ENCODE measurements around the gene FIGN.

Gene FIGN

DNA sequence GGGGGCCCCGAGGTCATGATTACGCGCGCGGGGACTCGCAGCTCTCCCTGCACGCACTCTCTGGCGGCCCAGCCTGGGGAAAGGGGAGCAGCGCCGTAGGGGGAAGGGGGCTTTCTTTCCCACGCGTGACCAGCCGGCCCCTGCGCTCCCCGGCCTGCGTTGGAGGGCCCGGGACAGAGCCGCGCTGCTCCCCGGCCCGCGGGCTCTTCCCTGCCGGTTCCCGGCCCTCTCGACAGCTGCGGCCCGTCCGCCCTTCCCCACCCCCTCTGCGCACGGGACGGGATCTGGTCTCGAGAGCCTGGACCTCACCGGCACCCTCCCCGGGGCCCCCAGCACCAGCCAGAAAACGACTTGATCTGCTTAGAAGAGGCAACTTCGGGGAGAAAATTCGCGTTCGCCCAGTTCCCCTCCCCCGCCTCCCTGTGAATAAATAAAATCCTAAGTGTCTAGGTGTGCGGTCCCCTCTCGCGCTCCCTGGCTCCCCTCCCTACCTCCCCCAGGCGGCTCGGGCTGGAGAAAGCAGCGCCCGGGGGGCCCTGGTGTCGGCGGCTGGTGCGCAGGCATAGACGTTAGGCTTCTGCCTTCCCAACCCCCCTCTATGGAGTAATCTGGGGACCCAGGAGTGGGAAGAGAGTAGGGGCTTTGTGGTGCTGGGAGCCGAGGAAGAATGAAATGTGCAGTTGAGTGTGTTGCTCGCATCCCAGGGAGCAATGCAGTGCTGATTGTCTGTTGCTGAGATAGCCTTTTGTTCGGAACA lies 803 bp upstream of the FIGN start:
- no peak for DNase-seq (ENCODE audit: low read depth)

DNA sequence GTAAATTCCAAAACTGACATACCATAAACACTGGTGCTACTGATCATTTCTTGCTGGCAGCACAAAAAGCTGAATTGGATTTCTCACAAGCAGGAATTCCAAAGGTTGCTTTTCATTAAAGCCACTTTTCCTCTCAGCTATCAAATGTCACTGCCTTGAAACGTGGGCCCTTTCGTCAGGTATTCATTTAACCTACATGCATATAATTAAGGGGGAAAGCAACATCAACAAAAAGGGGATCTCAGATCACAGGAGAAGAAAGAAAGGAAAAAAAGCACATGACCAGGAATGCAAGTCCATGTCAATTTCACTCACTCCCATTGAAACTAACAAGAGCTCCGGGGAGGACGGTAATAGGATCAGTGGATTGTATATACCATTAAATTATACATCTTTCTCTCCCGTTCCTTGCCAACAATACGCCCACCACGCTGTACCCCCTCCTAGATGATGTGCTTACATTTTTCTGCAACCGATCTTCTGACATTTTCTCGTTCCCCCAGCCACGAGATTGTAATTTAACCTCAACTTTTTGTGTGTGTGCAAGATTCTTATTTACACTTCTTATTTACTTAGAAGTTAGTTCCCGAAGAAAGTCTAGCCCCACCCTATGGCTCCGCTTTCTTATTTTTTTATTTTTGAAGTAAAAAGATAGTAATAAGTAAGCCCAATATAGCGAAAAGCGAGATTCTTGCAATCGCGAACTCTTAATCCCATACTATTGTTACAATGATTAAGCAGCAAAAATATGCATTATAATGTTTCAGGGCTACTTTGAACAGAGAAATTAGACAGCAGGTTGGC lies 725 bp downstream of the FIGN start:
- DNase-seq (ENCODE audit: low read depth) = no peak

DNA sequence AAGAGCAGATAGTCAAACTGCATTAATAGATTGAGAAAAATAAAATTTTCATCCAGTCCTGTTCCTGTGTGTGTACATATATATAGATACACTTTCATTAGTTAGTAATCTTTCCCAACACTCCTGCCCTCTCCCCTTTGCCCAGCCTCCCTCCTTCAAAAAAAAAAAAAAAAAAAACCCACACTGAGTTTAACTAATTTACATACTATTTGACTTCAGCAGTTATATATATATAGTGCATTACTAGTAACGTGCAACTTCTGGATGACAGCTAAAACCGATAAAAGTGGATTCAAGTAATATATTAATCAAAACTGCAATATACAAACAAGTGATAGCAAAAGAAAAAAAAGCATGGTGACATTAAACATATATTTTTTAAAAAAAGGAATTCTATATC lies 1.4 kb downstream of the FIGN start:
- no peak for DNase-seq (ENCODE audit: low read depth)

DNA sequence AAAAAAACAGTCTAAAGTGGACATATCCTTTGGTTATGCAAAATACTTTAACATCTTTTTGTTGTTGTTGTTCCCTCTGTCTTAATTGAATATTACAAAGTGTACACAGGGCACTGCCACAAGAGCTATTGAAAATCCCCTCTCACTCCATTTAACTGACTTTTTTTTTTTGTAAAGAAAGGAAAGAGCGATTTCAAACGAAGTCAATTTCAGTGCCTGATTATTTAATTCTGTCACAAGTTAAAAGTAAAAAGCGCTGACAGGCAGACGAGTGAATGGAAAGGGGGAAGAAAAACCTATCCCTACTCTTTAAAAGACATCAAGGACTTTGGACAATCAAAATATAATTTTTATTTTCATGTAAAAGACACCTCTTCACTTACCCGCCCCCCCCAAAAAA lies 1.9 kb downstream of the FIGN start:
- DNase-seq (ENCODE audit: low read depth) = no peak

DNA sequence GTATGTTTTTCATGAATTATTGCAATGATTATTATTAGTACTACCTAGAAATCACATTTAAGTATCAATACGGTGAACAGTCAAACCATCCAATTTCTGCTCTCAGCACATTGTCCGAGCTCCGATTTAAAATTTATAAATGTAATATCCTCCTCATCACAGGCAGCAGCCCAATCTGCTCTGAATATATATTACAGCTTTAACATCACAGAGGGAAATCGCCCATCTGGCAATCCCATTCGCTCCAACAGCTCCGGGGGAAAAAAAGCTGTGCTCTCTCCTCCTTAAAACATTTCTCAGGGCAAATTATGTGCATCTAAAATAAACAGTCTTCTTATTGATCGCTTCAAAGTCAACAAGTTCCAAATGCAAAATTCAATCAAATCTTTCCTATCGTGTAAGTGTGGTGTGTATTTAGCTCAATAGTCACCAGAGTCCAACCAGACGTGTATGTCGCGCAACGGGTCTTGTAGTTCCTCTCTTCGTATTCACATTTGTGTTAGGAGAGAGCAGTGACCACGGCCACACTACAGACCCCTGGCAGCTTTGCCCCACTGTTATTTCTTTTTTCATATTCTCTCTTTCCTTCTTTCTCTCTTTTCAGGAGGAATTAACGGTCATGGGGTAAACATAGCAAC lies 2.4 kb downstream of the FIGN start:
- DNase-seq (ENCODE audit: low read depth) = no peak

DNA sequence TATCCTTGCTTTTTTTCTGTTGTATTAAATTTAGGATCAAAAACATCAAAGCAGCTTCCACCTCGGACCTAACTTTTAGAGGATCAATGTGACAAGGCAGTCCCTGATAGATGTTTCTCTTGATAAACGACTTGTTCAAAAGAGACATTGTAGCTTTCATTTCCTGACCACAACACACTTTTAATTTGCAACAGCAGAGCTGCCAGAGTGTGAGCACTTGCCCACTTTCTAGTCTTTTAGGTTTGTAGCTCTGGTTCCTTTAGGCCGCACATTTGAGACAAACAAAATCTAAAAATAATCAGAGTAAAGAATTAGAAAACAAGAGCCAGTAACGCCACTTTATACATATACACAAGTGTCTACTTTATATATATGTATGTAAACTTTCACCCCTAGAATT lies 3.1 kb downstream of the FIGN start:
- no peak for DNase-seq (ENCODE audit: low read depth)

DNA sequence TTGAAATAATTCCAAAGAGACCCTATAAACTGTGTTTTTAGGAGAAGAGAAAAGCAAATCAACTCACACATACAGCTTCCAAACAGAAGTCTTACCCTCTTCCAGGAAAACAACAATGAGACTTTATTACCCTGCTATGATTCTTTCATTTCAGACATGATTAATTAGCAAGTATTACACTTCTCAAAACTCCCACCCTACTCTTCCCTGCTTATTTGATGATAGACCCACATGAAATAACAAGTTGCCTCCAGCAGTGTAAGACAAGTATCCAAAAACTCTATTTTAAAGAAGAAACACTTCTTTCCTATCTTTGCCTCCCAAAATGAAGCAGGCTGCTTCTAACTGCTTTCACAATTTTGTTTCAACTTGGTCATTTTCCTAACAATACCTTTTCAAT lies 4.1 kb downstream of the FIGN start:
- DNase-seq (ENCODE audit: low read depth) = no peak

DNA sequence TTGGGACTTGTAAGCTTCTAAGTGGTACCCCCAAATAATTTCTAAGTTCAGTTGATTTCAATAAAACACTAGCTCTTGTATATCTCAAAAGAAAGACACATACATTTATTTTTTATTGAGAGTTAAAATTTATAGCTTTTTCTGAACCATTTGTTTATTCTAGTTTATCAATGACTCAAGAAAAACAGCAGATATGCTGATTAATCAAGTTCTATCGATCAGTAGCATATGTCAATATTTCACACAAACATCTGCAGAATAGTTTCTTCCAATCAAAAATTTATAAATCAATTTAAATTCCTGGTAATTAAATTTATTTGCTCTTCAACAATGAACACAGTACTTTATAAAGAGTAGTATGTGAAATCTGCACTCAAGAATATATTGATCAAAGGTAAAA lies 5.3 kb downstream of the FIGN start:
- no peak for DNase-seq (ENCODE audit: low read depth)

DNA sequence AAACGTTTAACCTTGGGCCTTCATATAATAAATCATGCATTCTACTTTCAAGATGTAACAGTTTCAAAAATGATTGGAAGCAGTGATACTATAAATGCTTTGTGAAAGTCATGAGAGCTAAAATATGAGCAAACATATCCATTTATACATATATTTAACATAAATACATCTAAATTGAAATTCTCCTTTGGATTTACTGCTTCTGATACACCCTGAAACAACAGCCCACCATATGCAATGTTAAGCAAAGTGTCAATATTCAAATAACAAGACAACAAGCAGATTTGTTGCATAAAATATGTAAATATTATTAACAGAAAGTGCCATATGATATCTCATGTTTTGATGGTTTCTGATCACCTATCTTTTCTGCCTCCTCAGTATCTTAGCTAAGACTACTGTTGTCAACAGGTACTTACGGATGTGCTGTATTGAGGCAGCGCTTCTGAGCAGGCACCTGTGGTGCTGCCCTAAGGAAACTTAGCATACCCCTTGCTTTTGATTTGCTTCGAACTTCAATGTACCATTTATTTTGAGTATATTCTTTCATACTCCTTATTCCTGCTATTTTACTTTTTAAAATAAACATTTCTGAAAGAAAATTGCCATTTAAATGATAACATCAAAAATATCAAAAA lies 6.1 kb downstream of the FIGN start:
- no peak for DNase-seq (ENCODE audit: low read depth)

DNA sequence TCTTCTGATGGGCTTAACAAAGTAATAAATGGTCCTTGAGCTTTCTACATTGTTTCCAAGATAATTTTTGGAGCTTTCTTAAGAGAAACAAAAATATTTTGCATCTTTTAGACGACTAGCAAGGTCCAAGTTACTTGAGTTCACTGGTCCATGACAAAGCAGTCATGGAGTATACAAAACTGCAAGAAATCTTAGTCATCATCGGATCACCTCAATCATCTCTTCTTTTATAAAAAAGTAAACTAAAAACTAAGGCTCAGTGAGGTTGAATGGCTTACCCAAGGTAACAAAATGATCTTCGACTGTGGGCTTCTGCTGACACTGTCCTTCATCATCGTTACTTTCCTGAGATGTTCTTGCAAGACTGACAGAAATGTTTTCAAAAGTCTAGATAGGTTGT lies 11.9 kb downstream of the FIGN start:
- DNase-seq (ENCODE audit: low read depth) = no peak

DNA sequence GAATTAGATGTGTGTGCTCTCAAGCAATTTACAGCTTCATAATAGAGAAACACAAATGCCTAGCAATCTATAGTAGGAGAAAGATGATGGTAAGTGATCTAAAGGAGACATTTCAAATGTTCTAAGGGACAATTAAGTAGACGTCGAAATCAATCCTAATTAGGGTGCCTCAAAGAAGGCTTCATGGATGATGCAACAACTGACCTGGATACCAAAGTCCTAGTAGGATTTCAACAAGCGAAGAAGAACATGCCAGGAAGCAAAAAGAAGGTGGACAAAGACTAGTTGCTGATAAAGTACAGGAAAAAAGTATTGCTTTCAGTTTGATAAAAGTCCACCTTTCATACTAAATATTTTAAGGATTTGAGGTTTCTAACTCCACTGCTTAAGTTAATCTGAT lies 12.5 kb downstream of the FIGN start:
- no peak for DNase-seq (ENCODE audit: low read depth)

DNA sequence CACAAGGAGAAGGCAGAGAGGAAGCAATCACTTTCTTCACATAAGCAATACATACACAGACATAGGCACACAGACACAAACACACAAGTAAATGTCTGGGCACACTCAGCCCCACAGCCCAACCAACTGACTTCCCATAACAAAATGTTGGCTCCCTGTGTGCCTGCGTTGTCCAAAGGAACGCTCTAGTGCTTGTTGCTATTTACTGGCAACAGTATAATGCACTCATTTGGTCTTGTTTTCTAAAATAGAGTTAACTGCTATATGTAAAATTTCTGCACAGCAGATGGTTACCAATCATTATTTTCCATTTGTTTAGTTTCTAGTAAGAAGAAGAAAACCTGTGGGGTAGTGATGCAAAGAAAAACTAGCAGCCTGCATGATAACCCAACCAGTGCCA lies 16.5 kb downstream of the FIGN start:
- no peak for DNase-seq (ENCODE audit: low read depth)

DNA sequence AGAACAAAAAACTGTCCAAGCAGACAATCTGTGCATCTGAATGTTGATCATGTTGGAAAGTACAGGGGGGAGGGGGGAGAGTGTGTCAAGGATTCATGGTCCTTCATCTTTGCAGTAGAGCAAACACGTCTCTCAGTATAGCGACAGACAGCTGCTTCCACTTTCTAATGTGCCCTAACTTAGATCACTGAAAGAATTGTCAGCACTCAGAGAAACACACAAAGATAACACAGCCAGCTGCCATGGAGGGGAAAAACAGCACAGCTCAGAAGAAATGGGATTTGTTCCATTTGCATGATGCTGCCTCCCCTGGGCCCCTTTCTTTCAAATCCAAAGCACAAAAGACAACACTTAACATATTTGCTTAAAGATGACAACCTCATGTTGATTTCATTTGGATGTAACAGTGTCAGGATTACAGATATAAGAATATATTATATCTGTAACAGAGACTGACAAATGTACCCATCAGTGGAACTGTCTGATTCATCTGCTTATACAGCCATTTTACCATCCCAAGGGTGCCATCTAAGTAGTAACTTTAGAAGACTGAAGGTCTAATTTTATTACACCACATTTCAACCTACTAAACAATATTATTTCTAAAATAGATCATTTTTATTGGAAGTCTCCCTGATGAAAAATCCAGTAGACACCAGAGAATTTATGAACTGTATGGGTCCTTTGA lies 17.7 kb downstream of the FIGN start:
- DNase-seq (ENCODE audit: low read depth) = no peak

DNA sequence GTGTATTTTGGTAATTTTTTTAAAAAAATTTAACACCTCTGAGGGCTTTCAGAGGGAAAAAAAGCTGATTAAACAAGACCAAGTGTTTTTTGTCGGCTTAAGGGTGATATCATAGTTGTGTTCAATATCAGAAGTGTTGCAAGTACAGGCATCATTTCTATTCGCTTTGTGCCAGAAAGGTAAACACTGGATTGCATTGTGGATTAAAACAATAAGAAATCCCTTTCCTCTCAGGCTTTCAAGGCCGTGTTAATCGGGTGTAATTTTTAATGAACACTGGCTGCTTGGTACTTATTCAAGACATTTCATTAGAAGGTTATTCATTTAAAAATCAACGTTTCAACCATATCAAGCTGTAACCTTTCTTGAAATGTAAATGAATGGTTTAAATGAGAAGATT lies 18.3 kb downstream of the FIGN start:
- DNase-seq (ENCODE audit: low read depth) = no peak

DNA sequence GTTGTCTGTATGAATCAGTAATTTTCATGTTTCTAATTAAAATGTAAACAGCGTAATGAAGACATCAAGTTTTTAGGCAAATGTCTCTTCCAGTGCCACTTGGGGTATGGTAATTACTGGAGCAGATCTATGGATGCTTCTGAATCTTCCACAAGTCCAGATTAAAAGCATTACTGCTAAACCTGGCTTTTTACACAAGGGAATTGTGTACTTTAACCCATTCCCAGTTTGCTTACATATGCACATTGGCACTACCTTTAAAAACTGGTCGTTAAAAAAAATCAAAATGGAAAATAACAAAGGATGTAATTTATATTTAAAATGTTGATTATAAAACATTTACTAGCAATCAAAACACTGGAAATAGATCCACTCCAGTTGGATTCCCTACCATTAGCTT lies 19.7 kb downstream of the FIGN start:
- DNase-seq (ENCODE audit: low read depth) = no peak

DNA sequence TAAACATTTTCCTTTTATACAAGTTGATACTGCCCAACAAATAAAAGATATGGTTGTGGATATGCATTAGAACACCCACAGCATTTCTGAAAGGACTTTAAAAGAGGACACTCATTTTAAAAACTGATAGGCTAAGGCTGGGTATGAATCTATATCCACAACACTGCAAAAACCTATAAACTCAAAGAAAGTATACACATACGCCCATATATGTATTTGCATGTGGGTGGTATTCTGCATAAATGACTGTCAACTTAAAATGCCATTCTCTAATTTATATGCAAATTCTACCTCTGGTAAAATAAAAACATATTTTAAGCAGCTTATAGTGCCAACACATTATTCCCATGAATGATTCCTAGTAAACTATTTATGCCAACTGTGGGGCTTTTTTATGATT lies 20.1 kb downstream of the FIGN start:
- no peak for DNase-seq (ENCODE audit: low read depth)

DNA sequence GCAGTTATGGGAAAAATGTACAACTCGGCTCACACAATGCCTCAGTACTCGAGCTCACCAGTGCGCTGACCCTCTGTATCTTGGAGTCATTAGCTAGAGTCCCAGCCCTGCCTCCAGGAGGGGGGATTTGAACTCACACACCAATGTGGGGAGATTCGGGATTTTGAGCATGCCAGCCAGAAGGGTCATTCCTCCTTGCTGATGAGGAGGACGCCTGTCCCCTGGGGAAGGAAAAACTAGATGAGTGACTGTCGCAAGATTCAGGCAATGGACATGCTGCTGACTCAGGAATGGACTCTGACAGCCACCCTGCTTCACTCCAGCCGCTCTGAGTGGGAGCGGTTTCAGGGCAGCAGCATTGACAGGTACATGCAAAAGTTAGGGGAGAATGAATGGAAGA lies 20.6 kb downstream of the FIGN start:
- no peak for DNase-seq (ENCODE audit: low read depth)

DNA sequence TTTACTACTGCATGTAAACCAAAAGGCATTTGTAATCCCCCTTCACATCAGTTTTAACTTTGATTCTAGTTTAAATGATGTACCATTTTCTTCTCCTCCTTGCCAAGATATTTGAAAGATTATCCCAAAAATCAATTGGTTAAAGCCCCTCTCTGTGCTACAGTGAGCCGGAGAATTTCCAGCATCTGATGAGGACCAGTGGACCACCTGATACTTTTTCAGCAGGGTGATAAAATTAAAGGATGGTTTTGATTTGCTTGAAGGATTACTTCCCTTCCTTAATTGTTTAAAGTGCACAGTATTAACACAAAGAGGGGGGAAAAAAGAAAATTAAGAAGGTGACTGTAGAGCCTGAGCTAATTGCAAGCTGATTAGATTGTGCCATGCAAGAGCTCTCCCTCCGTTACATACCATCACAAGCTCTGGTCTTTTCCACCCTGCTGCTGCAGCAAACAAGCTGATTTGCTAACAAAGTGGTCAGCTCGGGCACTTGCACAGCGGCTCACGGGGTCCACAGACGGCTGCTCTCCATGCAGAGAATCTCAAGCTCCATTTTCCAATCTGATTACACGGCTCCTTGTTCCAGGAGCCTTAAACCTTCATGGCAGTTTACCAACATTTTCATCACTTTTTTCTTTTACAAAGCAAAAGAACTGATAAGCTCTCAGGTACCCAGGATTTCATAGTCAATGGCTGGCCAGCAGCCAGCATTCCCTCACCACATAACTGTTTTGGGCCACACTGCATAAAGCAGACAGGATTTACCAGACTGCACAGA lies 22.1 kb downstream of the FIGN start:
- DNase-seq (ENCODE audit: low read depth) = no peak

DNA sequence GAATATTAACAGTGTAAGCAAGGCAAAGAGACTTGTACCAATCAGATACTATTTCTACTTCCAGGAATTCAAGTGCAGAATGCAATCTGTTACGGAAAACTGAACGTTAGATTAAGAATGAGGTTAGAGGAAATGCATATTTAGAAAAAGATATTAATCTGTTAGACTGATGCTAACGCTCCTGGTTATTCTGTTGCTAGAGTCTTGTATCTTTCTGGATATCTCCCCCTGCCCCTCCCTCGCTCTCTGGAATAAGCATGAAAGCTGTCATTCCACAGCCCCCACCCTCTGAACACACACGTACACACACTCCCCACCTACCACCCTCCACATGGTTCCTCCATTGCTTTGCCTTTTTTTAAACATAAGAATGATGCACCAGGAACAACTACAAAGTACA lies 24.1 kb downstream of the FIGN start:
- no peak for DNase-seq (ENCODE audit: low read depth)

DNA sequence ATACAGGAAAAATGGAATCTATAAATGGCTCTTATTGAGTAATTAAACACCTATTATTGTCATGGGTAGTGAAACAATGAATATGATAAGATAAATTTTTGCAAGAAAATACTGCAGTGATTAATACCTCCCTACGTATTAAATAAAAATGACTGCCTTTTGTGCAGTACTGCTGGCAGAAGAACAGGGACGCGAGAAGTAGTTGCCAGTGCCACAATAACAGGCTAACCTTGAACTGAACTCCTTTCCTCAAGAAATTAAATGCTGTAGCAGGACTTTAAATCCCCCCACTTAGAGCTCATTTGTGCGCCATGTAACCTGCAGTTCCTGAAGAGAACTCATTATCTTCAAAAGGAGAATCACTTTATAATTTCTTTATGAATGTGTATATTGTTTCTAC lies 24.6 kb downstream of the FIGN start:
- DNase-seq (ENCODE audit: low read depth) = no peak

DNA sequence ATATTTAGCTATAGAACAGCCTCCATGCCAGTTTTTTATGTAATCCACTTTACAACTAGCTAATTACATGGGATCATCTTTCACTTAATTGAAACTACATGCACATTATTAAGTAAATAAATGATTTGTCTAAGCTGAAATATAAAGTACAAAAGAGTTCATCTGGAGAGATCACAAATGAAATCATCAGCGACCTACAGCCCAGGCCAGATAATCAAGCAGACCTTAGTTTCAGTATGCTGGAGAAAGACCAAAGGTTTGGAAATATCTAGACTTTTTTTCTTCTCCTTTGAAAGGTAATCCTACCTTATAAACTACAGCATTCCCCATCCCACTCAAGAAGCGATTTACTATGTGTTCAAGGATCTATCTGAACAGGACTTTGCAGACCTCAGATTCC lies 26.5 kb downstream of the FIGN start:
- no peak for DNase-seq (ENCODE audit: low read depth)
